ENCODE results near the gene PLEKHB2. TPM values are rescaled to one million over a fixed set of nuclear protein-coding genes. Genes with fewer than 3 reads are reported as not detected.

The PLEKHB2 gene
- total and polyA plus RNA-seq, 9 of the 15 experiments (the other 6 are each of a cell fraction or from before 2014, with no cell fraction given): 41.3 to 71.5 (median 50.2) TPM

- TF ChIP-seq, protein P1, sequence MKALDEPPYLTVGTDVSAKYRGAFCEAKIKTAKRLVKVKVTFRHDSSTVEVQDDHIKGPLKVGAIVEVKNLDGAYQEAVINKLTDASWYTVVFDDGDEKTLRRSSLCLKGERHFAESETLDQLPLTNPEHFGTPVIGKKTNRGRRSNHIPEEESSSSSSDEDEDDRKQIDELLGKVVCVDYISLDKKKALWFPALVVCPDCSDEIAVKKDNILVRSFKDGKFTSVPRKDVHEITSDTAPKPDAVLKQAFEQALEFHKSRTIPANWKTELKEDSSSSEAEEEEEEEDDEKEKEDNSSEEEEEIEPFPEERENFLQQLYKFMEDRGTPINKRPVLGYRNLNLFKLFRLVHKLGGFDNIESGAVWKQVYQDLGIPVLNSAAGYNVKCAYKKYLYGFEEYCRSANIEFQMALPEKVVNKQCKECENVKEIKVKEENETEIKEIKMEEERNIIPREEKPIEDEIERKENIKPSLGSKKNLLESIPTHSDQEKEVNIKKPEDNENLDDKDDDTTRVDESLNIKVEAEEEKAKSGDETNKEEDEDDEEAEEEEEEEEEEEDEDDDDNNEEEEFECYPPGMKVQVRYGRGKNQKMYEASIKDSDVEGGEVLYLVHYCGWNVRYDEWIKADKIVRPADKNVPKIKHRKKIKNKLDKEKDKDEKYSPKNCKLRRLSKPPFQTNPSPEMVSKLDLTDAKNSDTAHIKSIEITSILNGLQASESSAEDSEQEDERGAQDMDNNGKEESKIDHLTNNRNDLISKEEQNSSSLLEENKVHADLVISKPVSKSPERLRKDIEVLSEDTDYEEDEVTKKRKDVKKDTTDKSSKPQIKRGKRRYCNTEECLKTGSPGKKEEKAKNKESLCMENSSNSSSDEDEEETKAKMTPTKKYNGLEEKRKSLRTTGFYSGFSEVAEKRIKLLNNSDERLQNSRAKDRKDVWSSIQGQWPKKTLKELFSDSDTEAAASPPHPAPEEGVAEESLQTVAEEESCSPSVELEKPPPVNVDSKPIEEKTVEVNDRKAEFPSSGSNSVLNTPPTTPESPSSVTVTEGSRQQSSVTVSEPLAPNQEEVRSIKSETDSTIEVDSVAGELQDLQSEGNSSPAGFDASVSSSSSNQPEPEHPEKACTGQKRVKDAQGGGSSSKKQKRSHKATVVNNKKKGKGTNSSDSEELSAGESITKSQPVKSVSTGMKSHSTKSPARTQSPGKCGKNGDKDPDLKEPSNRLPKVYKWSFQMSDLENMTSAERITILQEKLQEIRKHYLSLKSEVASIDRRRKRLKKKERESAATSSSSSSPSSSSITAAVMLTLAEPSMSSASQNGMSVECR (CRISPR knock-in tag; IDR thresholded peaks at IDR 0.05): no peak; the same call in 1 of the 2 replicates
- no peak for TF ChIP-seq BRD9 (IDR thresholded peaks at IDR 0.05; ENCODE audit: low read depth, partially characterized antibody)
- peak; percentile 76; the same call in 1 of the 2 replicates for TF ChIP-seq NBN (IDR thresholded peaks at IDR 0.05; ENCODE audit: low read depth)
- 0 out of 4 replicates have a peak, but pooled peaks of 1 of the 2 experiments have one; percentile 23 for TF ChIP-seq SRF (CRISPR knock-in tag; IDR thresholded peaks at IDR 0.05)
- TF ChIP-seq, protein P2, sequence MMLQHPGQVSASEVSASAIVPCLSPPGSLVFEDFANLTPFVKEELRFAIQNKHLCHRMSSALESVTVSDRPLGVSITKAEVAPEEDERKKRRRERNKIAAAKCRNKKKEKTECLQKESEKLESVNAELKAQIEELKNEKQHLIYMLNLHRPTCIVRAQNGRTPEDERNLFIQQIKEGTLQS (IDR thresholded peaks at IDR 0.05): no peak
- TF ChIP-seq, protein P2 (CRISPR knock-in tag; conservative IDR thresholded peaks at IDR 0.05): peak; percentile 72; the same call in 1 of the 2 replicates
- no peak for TF ChIP-seq ELF2 (CRISPR knock-in tag; IDR thresholded peaks at IDR 0.05)
- no peak for TF ChIP-seq PTTG1 (tag; IDR thresholded peaks at IDR 0.05; ENCODE audit: low read depth)
- TF ChIP-seq ADNP (tag; IDR thresholded peaks at IDR 0.05): peak; percentile 90
- no peak for TF ChIP-seq GABPA (tag; conservative IDR thresholded peaks at IDR 0.05; ENCODE audit: low read depth)
- no peak for TF ChIP-seq ZNF253 (CRISPR knock-in tag; conservative IDR thresholded peaks at IDR 0.05)
- TF ChIP-seq ZNF449 (CRISPR knock-in tag; IDR thresholded peaks at IDR 0.05): no peak
- TF ChIP-seq, protein P3, sequence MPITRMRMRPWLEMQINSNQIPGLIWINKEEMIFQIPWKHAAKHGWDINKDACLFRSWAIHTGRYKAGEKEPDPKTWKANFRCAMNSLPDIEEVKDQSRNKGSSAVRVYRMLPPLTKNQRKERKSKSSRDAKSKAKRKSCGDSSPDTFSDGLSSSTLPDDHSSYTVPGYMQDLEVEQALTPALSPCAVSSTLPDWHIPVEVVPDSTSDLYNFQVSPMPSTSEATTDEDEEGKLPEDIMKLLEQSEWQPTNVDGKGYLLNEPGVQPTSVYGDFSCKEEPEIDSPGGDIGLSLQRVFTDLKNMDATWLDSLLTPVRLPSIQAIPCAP (CRISPR knock-in tag; IDR thresholded peaks at IDR 0.05; ENCODE audit: borderline replicate concordance): no peak
- TF ChIP-seq ZNF785 (CRISPR knock-in tag; IDR thresholded peaks at IDR 0.05): no peak
- no peak for TF ChIP-seq ZNF217 (CRISPR knock-in tag; IDR thresholded peaks at IDR 0.05)
- TF ChIP-seq SRSF1 (IDR thresholded peaks at IDR 0.05; ENCODE audit: low read depth, low read length): no peak
- TF ChIP-seq SAP30 (IDR thresholded peaks at IDR 0.05; ENCODE audit: borderline replicate concordance, insufficient read depth, low read depth, low read length, poor library complexity, severe bottlenecking): peak; percentile 39
- peak in 1 of 2 experiments; percentile 43; a peak in 2 of 4 replicates for TF ChIP-seq KDM1A (IDR thresholded peaks at IDR 0.05)
- TF ChIP-seq SMARCE1 (IDR thresholded peaks at IDR 0.05): peak; percentile 68; the same call in 1 of the 2 replicates
- TF ChIP-seq ERF (CRISPR knock-in tag; IDR thresholded peaks at IDR 0.05): no peak
These were observed 11.3 kb upstream of the PLEKHB2 start (continued) for GRCh38 chr2:131093696-131094462.
